ENCODE results near the gene AKR7A3.

- TF ChIP-seq, protein P1, sequence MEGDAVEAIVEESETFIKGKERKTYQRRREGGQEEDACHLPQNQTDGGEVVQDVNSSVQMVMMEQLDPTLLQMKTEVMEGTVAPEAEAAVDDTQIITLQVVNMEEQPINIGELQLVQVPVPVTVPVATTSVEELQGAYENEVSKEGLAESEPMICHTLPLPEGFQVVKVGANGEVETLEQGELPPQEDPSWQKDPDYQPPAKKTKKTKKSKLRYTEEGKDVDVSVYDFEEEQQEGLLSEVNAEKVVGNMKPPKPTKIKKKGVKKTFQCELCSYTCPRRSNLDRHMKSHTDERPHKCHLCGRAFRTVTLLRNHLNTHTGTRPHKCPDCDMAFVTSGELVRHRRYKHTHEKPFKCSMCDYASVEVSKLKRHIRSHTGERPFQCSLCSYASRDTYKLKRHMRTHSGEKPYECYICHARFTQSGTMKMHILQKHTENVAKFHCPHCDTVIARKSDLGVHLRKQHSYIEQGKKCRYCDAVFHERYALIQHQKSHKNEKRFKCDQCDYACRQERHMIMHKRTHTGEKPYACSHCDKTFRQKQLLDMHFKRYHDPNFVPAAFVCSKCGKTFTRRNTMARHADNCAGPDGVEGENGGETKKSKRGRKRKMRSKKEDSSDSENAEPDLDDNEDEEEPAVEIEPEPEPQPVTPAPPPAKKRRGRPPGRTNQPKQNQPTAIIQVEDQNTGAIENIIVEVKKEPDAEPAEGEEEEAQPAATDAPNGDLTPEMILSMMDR (conservative IDR thresholded peaks at IDR 0.05), result no peak
- TF ChIP-seq ZFX (IDR thresholded peaks at IDR 0.05), result no peak
These were observed 25.0 kb upstream of the AKR7A3 start for GRCh38 chr1:19313636-19313959.
